Stimulated activated CD4-positive, alpha-beta T cell treated with anti-CD3 and anti-CD28 coated beads, Interleukin-2, amount 100 ng/mL, for 24 hours (primary cell): ENCODE data around the gene RPS16.
A peak's percentile ranks its signal among the peaks of the same experiment; 100 is the strongest.

ENCODE experiments used
- DNase-seq, 2 donors: peaks; one replicate each; pipeline ENCODE4 v3.0.0-alpha.2; 2020

RPS16 gene

GRCh38 chr19:39417463-39418181, 18.1 kb downstream of the RPS16 start:
- DNase-seq = no peak

- no peak for DNase-seq
Observed at GRCh38 chr19:39416152-39417120, 19.3 kb downstream of the RPS16 start.

- DNase-seq = no peak
Observed at GRCh38 chr19:39415111-39416046, 20.4 kb downstream of the RPS16 start.

GRCh38 chr19:39413911-39414608, 21.7 kb downstream of the RPS16 start:
- no peak for DNase-seq

GRCh38 chr19:39413272-39413910, 22.4 kb downstream of the RPS16 start:
- no peak for DNase-seq

GRCh38 chr19:39412867-39413271, 22.9 kb downstream of the RPS16 start:
- no peak for DNase-seq

- peak; percentile 97 to 99 for DNase-seq
Observed at GRCh38 chr19:39412100-39412866, 23.5 kb downstream of the RPS16 start, which contains the start of gene PLEKHG2. Gene PLEKHG2 (plus strand): TSS chr19:39412669. CDS start chr19:39414087, 1,418 bp downstream.

- DNase-seq = peak; percentile 92 to 93
Observed at GRCh38 chr19:39411832-39412099, 24.0 kb downstream of the RPS16 start.

GRCh38 chr19:39411081-39411831, 24.5 kb downstream of the RPS16 start:
- no peak for DNase-seq

- DNase-seq = no peak
Observed at GRCh38 chr19:39410831-39411080, 25.0 kb downstream of the RPS16 start.

GRCh38 chr19:39410017-39410830, 25.5 kb downstream of the RPS16 start:
- DNase-seq = peak; percentile 66 to 71

GRCh38 chr19:39409208-39410016, 26.3 kb downstream of the RPS16 start:
- peak; percentile 73 to 83 for DNase-seq

GRCh38 chr19:39408392-39409207, 27.1 kb downstream of the RPS16 start:
- DNase-seq = no peak

- peak; percentile 59 to 68 for DNase-seq
Observed at GRCh38 chr19:39407660-39408391, 27.9 kb downstream of the RPS16 start.

- DNase-seq = no peak
Observed at GRCh38 chr19:39407410-39407659, 28.4 kb downstream of the RPS16 start.

GRCh38 chr19:39406656-39407409, 28.9 kb downstream of the RPS16 start, which contains the start of gene ZFP36:
Gene ZFP36 (plus strand): TSS chr19:39406847. CDS start chr19:39406905, 58 bp downstream.
- peak; percentile 84 to 87 for DNase-seq
